Ishikawa (cell line): ENCODE data around the gene PRKN.

ENCODE experiments used
- CEBPB ChIP-seq: IDR thresholded peaks from 2 replicates; pipeline ENCODE4 v1.6.1; 2012
- CREB1 ChIP-seq: IDR thresholded peaks from 2 replicates; pipeline ENCODE4 v1.6.1; 2012; ENCODE audit warnings: low read depth
- EGR1 ChIP-seq: IDR thresholded peaks from 2 replicates; pipeline ENCODE4 v1.6.1; 2012
- EP300 ChIP-seq: IDR thresholded peaks from 2 replicates; pipeline ENCODE4 v1.6.1; 2012; ENCODE audit warnings: borderline replicate concordance
- FOXM1 ChIP-seq: IDR thresholded peaks from 2 replicates; pipeline ENCODE4 v1.6.1; 2012; ENCODE audit warnings: low read depth, borderline replicate concordance
- NFIC ChIP-seq: IDR thresholded peaks from 2 replicates; pipeline ENCODE4 v1.6.1; 2012
- RAD21 ChIP-seq: IDR thresholded peaks from 2 replicates; pipeline ENCODE4 v1.6.1; 2012; ENCODE audit warnings: low read depth
- TAF1 ChIP-seq: IDR thresholded peaks from 2 replicates; pipeline ENCODE4 v1.6.1; 2012; ENCODE audit warnings: low read depth, mild to moderate bottlenecking
- TCF12 ChIP-seq: IDR thresholded peaks from 2 replicates; pipeline ENCODE4 v1.6.1; 2012; ENCODE audit warnings: low read depth
- TEAD4 ChIP-seq: IDR thresholded peaks from 2 replicates; pipeline ENCODE4 v1.6.1; 2012
- YY1 ChIP-seq: IDR thresholded peaks from 2 replicates; pipeline ENCODE4 v1.6.1; 2012; ENCODE audit warnings: low read depth
- ZBTB7A ChIP-seq: IDR thresholded peaks from 2 replicates; pipeline ENCODE4 v1.6.1; 2012; ENCODE audit warnings: low read depth
- TF ChIP-seq, protein P1 (sequence below): IDR thresholded peaks from 2 replicates; pipeline ENCODE4 v1.6.1; 2012
- TF ChIP-seq, protein P2 (sequence below): IDR thresholded peaks from 2 replicates; pipeline ENCODE4 v1.6.1; 2012; ENCODE audit warnings: low read depth, mild to moderate bottlenecking
- TF ChIP-seq, protein P3 (sequence below): IDR thresholded peaks from 2 replicates; pipeline ENCODE4 v1.6.1; 2012

PRKN gene

DNA sequence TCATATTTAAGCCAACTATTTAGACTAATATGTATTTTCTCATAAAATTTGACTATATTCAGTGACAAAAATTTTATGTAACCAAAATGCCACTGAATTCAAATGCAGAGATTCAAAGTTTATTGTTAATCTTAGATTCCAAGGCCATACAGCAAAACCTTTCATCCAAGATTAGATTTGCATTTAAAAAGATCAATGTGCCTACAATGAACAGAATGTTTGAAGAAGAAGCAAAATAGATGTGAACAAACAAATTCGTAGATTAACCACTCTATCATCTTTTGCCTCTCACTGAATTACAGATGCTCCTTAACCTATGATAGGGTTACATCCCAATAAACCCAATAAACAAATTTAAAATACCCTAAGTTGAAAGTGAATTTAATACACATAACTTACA, 121.7 kb downstream of the PRKN start:
- TF ChIP-seq, protein P1, sequence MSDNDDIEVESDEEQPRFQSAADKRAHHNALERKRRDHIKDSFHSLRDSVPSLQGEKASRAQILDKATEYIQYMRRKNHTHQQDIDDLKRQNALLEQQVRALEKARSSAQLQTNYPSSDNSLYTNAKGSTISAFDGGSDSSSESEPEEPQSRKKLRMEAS: no peak
- TF ChIP-seq TCF12 (no peak), TAF1 (no peak), TEAD4 (no peak), FOXM1 (no peak), EP300 (no peak), YY1 (no peak), CREB1 (no peak), RAD21 (no peak), CEBPB (no peak), ZBTB7A (no peak), NFIC (no peak), EGR1 (no peak)
- TF ChIP-seq, protein P2, sequence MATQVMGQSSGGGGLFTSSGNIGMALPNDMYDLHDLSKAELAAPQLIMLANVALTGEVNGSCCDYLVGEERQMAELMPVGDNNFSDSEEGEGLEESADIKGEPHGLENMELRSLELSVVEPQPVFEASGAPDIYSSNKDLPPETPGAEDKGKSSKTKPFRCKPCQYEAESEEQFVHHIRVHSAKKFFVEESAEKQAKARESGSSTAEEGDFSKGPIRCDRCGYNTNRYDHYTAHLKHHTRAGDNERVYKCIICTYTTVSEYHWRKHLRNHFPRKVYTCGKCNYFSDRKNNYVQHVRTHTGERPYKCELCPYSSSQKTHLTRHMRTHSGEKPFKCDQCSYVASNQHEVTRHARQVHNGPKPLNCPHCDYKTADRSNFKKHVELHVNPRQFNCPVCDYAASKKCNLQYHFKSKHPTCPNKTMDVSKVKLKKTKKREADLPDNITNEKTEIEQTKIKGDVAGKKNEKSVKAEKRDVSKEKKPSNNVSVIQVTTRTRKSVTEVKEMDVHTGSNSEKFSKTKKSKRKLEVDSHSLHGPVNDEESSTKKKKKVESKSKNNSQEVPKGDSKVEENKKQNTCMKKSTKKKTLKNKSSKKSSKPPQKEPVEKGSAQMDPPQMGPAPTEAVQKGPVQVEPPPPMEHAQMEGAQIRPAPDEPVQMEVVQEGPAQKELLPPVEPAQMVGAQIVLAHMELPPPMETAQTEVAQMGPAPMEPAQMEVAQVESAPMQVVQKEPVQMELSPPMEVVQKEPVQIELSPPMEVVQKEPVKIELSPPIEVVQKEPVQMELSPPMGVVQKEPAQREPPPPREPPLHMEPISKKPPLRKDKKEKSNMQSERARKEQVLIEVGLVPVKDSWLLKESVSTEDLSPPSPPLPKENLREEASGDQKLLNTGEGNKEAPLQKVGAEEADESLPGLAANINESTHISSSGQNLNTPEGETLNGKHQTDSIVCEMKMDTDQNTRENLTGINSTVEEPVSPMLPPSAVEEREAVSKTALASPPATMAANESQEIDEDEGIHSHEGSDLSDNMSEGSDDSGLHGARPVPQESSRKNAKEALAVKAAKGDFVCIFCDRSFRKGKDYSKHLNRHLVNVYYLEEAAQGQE: no peak
- TF ChIP-seq, protein P3, sequence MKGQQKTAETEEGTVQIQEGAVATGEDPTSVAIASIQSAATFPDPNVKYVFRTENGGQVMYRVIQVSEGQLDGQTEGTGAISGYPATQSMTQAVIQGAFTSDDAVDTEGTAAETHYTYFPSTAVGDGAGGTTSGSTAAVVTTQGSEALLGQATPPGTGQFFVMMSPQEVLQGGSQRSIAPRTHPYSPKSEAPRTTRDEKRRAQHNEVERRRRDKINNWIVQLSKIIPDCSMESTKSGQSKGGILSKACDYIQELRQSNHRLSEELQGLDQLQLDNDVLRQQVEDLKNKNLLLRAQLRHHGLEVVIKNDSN: no peak

DNA sequence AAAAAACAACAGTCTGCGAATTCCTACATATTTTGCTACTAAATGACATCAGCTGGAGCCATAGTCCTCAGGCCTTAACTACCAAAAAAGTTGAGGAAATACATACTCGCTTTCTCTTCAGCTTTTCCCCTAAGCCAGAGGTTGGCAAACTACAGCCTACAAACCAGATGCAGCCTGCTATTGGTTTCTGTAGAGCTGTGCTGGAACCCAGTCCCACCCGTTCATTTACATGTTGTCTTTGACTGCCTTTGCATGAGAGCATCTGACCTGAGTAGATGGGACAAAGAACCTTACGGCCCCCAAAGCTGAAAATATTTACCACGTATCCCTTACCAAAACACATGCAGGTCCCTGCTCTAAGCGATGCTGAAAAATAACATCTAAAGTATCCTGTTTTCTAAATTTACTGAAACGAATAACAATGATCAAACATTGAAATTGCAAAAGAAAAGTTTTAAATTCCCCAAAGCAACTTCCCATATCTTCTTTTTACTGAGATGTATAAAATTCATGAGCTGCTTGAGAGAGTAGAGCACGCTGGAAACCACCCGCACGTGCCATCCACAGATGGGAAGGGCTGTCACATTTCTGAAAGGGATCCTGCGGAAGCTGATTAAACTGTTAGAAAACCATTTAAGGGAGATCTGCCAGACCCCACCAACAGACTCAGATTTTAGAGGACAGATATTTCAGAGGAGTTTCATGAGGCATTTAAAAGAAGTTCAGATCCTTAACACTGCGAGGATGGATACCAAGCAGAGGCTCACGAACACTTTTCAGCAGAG, 124.1 kb downstream of the PRKN start:
- no peak for TF ChIP-seq CEBPB
- no peak for TF ChIP-seq TEAD4
- TF ChIP-seq, protein P2: no peak
- no peak for TF ChIP-seq NFIC
- TF ChIP-seq EGR1: no peak
- no peak for TF ChIP-seq EP300
- TF ChIP-seq TCF12: no peak
- TF ChIP-seq, protein P3: no peak
- TF ChIP-seq TAF1: no peak
- TF ChIP-seq RAD21: no peak
- TF ChIP-seq YY1: no peak
- TF ChIP-seq FOXM1: no peak
- TF ChIP-seq CREB1: no peak
- TF ChIP-seq, protein P1: no peak
- no peak for TF ChIP-seq ZBTB7A

DNA sequence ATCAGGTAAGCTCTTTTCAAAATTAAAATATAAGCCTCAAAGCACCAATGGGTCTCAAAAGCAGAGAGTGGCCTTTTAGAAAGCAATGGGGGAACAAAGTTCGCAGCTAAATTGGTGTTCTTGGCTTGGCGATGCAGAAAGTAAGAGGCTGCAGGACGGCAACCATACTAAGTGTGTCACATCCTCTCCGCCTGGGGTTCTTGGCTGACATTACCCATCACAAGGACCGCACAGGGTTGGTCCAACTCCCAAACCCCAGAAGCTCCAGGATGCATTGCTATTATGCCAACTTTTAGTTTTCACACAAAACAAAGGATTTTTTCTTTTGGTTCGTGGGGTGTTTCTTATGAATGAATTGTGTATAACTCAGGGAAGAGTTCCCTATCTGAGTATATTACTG, 124.8 kb downstream of the PRKN start:
- TF ChIP-seq, protein P3: no peak
- TF ChIP-seq RAD21 (no peak), FOXM1 (no peak), YY1 (no peak), TEAD4 (no peak), EGR1 (no peak), TCF12 (no peak), NFIC (no peak), ZBTB7A (no peak), CREB1 (no peak), TAF1 (no peak), EP300 (no peak), CEBPB (no peak)
- TF ChIP-seq, protein P2: no peak
- TF ChIP-seq, protein P1: no peak
